ENCODE measurements around the gene MBNL1.

Gene MBNL1

GRCh38 chr3:152457500-152458375 lies 189.0 kb downstream of the MBNL1 start:
- DNase-seq: no peak

- DNase-seq: no peak
These were observed 189.8 kb downstream of the MBNL1 start for GRCh38 chr3:152458376-152459117.

DNA sequence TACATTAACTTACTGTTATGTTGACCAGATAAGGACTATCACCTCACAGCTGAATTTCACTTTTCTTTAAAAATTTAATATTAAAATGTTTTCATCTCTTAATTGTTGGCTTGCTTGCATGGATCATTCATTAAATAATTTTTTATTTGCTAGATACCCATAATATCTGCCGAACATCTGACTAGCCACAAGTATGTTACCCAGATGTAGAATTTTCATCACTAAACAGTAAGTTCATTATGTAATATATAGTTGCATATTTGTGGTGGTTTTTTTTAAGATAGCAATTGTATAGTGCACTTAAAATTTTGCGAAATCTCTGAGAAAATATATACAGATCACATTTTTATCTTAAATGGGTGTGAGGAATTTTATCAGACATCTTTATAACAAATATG lies 190.4 kb downstream of the MBNL1 start:
- DNase-seq: no peak

GRCh38 chr3:152459572-152459971 lies 190.8 kb downstream of the MBNL1 start:
- no peak for DNase-seq

DNA sequence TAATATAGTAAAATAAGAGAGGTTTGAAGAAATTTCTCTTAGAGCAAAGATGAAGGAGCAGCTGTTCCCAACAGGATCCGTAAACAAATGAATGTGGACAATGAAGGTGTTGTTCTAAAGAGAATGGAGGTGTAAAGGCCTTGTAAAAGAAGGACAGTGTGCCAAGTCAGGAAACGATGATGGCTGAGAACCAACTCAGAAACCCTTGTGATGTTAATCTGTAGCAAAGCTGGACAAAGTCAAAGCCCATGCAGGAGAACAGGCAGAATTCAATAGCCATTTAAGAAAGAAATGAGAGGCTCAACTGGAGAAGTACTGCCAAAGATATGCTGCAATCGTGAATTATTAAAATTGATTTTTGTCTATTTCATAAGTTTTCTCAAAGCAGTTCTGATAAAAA lies 192.2 kb downstream of the MBNL1 start:
- peak; percentile 51 for DNase-seq

DNA sequence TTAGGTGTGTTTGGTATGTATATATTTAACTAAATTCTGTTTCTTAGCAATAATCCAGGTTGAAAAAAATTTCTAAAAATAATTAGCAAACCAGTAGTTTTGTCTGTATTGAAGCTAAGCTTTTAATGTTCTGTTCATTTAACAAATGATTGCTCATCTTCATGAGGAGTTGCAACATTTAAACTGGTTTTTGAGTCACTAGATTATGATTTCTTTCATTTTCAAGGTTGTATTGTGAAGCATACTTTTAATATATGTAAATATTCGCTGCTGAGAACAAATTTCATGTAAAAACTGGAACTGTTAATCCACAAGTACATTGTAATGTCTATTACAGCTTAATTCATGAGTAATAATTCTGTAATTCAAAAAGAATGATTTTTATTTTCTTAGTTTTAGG lies 192.7 kb downstream of the MBNL1 start:
- no peak for DNase-seq

DNA sequence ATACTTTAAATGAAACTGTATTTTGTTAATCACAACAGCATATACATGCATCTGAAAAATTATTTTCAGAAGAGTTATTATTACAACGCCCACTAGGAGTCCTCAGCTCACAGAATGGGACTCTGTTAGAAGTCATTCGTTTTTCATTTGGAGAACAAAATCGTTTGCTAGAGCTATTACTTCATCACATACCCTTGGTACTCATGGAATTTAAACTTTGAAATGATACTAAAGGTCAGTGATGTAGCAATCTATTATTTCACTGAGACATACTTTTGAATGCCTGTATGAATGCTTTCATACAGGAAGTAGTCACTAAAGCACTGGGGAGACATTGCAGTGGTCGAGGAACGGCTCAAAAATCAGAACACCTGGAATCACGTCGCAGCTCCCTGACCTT lies 198.1 kb downstream of the MBNL1 start:
- no peak for DNase-seq

DNA sequence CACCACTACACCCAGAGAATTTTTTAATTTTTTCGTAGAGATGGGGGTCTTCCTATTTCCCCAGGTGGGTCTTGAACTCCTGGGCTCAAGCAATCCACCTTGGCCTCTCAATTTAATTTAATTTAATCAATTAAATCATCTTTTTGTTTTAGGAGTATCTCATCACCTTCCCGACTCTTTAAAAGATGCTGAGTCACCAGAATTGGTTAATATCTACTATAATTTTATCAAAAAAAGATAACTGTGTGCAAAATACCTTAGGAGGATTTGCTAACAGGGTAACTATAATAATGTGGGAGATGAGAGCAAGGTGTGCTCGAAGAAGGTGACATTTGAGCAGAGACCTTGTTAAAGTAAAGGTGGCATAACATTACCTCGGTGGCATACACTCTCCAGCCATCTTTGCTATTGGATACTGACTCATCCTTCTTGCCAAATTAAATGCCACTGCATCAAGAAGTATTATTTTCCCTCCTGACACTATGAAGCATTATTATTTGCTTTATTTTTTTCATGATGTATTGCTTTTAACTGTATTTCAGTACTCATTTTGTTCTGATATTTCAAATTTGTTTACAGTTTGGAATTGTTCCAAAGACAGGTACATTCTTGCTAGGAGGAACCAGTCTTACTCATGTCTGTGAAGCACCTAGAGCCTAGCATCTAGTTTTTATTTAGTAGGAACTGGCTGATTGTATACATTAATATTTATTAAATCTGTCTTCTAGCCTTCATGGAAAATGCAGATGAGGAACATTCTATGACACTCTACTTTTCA lies 200.7 kb downstream of the MBNL1 start:
- no peak for DNase-seq

DNA sequence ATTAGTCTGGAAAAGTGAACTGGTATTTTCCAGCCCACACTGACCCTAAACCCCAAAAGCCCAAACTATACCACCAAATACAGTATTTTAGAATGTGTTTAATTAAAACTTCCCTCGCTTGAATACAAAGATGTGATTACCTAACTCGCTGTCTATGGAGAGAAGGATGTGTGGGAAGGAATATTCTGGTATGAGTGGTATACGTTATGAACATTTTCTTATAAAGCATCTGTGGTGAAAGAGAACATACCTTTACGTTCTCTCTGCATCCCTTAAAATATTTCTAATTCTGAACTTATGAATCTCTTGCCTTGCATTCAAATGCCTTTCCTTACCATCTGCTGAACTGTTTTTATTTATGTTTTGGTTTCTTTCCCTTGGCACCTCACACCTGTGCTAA lies 201.4 kb downstream of the MBNL1 start:
- no peak for DNase-seq

GRCh38 chr3:152470893-152471292 lies 202.2 kb downstream of the MBNL1 start:
- no peak for DNase-seq

- DNase-seq: peak; percentile 72
These were observed 203.3 kb downstream of the MBNL1 start for GRCh38 chr3:152471814-152472671.

- DNase-seq: no peak
These were observed 203.9 kb downstream of the MBNL1 start for GRCh38 chr3:152472672-152472954.

- peak; percentile 56 for DNase-seq
These were observed 205.9 kb downstream of the MBNL1 start for GRCh38 chr3:152474585-152474984.

DNA sequence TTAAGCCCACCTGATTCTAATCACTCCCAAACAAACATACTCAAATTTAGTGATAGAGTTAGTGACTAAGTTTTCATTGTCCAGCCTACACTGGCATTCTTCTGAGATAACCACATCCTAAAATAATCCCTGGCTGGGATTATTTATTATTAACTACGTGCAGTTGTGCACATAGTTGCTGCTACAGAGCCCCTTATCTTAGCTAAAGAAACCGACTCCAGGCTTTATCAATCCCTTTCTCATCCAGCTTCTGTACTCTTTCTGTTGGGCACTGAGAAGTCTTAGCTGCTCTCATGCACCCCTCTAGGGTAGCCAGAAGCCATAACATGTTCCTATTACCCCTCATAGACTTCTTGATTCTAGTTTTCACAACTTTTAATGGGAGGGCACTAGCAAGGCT lies 208.7 kb downstream of the MBNL1 start:
- no peak for DNase-seq

GRCh38 chr3:152480282-152480953 lies 211.7 kb downstream of the MBNL1 start:
- no peak for DNase-seq

DNA sequence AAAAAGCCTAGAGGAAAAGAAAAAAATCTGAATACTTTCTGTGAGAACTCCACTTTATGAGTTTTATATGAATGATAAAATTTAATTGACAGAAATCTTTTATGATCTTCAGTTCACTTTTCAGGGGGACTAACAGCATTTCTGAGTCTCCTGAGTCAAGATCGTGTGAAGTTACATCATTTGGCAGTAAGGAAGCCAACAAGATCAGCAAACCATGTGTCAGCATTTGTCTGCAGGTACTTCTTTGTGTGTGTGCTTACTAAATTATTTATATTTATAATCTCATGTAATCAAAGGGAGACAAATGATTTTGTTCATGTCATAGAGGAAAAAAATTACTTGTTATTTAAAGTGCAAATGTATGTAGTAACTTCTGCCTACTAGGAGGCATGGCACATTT lies 217.6 kb downstream of the MBNL1 start:
- DNase-seq: no peak

DNA sequence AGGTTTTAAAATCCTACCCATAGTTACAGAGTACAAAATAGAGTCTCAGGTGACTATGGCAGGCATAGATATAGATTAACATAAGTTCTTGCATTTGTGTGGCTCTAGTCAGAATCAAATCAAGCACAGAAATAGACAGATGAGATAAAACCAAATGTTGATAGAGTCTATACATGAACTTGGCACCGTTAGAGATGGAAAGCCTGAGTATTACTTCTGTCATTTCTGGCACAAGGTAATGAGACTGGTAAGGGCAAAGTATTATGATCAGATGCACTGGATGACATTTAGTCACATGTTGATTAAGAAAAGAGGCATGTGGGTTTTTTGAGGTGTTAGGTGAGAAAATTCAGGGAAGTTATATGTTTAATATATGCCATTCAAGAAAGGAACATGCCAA lies 219.7 kb downstream of the MBNL1 start:
- no peak for DNase-seq

DNA sequence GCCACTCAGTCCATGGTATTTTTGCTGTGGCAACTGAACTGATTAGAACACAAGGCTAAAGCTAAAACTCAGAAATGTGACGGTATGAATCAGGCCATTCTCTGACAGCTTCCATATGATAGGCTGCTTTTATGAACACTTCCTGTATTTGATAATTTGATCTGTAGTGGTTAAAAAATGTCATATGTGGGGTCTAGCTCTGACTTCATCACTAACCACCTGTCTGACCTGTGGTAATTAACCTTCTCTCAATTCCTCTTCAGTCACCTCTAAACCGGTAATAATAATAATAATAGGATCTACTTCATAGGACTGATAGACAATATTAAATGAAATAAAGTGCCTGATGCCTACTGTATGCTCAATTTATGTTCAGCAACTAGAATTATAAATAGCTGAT lies 223.2 kb downstream of the MBNL1 start:
- no peak for DNase-seq

- no peak for DNase-seq
These were observed 227.6 kb downstream of the MBNL1 start for GRCh38 chr3:152496286-152496685.

DNA sequence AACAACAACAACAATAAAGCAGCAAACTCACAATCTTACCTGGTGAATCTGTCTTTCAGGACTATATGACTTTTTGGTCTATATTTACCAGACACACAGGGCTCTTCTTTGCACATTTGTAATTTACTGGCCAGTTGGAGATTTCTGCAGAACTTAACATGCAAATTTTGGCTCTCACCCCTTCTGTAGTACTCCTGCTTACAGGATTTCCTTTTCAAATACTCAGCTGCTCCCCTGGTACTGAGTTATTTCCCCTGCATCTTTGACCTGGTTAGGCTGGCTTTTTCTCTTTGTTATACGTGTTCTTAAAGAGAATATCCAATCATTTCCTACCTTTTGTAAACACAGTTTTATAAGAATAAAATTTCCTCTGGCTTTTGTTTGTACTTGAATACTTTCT lies 228.0 kb downstream of the MBNL1 start:
- DNase-seq: no peak

DNA sequence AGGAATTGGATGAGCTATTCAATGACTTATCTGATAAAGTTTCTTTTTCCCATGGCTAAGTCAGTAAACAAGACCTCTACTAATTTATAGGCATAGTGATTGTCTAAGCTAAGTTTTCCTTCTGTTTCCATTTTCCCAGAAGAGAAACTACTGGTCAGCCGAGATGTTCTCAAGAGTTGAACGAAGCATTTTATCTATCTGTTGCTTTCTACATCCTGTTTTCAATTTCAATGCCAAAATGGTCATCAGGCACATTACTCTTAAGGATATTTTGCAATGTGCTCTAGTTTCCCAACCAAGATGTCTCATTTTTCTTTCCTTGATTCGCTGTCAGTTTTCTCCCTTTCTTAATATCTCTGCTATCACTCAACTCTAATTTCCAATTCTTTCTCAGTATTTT lies 228.7 kb downstream of the MBNL1 start:
- no peak for DNase-seq

GRCh38 chr3:152497890-152498289 lies 229.2 kb downstream of the MBNL1 start:
- DNase-seq: no peak

Data from NCI-H1105 treated with DMSO at 0.1 percent for 48 hours (cell line).